GM12878 (cell line): ENCODE measurements around the gene POLR3F. TPM values are rescaled to one million over a fixed set of nuclear protein-coding genes. Genes with fewer than 3 reads are reported as not detected.

Experiments
- ATAC-seq: fragments of 200-7000 bp; cut with Tn5 transposase; 3 replicates; pipeline ENCODE4 v1.9.1; 2020; ENCODE audit warnings: mild to moderate bottlenecking, moderate library complexity
- BruUV-seq: library from RNA; stranded (reverse); fragments of 400-500 nt; replicated peaks from 2 replicates; lab custom pipeline; 2021; lab: Mats Ljungman, UMichigan
- CTCF ChIA-PET: fragments of 300-600 bp; sonication (Branson Sonifier 250); formaldehyde crosslinking; extraction: SDS; loops from one replicate; lab custom pipeline; 2021; ENCODE audit warnings: inconsistent platforms; lab: Yijun Ruan, JAX
- POLR2A ChIA-PET: fragments of 350-600 bp; formaldehyde crosslinking; extraction: SDS; loops from one replicate; lab custom pipeline; 2021; ENCODE audit warnings: inconsistent platforms; lab: Charles Lee
- RAD21 ChIA-PET: fragments of 300-600 bp; sonication (Branson Sonifier 250); formaldehyde crosslinking; loops from one replicate; lab custom pipeline; 2023; ENCODE audit warnings: antibody characterized with exemption; ENCODE audit not compliant: unreplicated experiment; lab: Charles Lee
- SMC1A ChIA-PET: fragments of 300-600 bp; sonication (Branson Sonifier 250); formaldehyde crosslinking; loops from one replicate; lab custom pipeline; 2023; ENCODE audit not compliant: unreplicated experiment, uncharacterized antibody; lab: Charles Lee
- DNase-seq: peaks from one replicate; pipeline ENCODE4 v3.0.0-alpha.2; 2011; ENCODE audit warnings: low read depth, low spot score
- FAIRE-seq: peaks from 3 replicates; lab custom pipeline; 2011; peaks lifted over from hg19 to GRCh38; lab: Jason Lieb, UNC
- H2AFZ ChIP-seq: 2 replicates; pipeline ENCODE4 v1.6.0; 2011; ENCODE audit warnings: low read depth, low read length, control low read depth; ENCODE audit not compliant: control insufficient read depth
- H3K27ac ChIP-seq: 2 replicates; pipeline ENCODE4 v1.5.1; 2011; ENCODE audit warnings: control low read depth; ENCODE audit not compliant: control insufficient read depth, insufficient read depth
- H3K27me3 ChIP-seq, 2 experiments: replicated peaks in 1 of 2; 2 replicates each; pipeline versions ENCODE4 v1.6.0 to v1.6.1; 2011; ENCODE audit warnings: low read length in 1 of 2; ENCODE audit not compliant: control insufficient read depth in 2 of 2, insufficient read depth in 2 of 2
- H3K36me3 ChIP-seq, 2 experiments: 2 replicates each; pipeline ENCODE4 v1.5.1; 2011; ENCODE audit warnings: low read length in 1 of 2; ENCODE audit not compliant: control insufficient read depth in 2 of 2, insufficient read depth in 2 of 2
- H3K4me1 ChIP-seq: 2 replicates; pipeline ENCODE4 v1.6.1; 2011; ENCODE audit warnings: mild to moderate bottlenecking, low read length, moderate library complexity, mixed read lengths; ENCODE audit not compliant: control insufficient read depth, insufficient read depth
- H3K4me2 ChIP-seq: 2 replicates; pipeline ENCODE4 v1.6.0; 2011; ENCODE audit warnings: control low read depth; ENCODE audit not compliant: control insufficient read depth, insufficient read depth
- H3K4me3 ChIP-seq: fragments of 200-600 bp; sonication (generic); 2 replicates; pipeline ENCODE4 v1.5.1; 2016
- H3K79me2 ChIP-seq: 2 replicates; pipeline ENCODE4 v1.6.0; 2011; ENCODE audit warnings: low read length; ENCODE audit not compliant: control insufficient read depth, insufficient read depth
- H3K9ac ChIP-seq: 2 replicates; pipeline ENCODE4 v1.8.0; 2011; ENCODE audit warnings: low read length, control low read depth, mixed read lengths; ENCODE audit not compliant: control insufficient read depth, insufficient read depth
- H3K9me3 ChIP-seq: replicated peaks from 3 replicates; pipeline ENCODE4 v1.5.1; 2011; ENCODE audit warnings: mild to moderate bottlenecking, low read length; ENCODE audit not compliant: control insufficient read depth, insufficient read depth
- H4K20me1 ChIP-seq: 2 replicates; pipeline ENCODE4 v1.6.0; 2011; ENCODE audit not compliant: control insufficient read depth, insufficient read depth
- IKZF2 ChIP-seq, 2 experiments: fragments of 450-650 bp; IDR thresholded peaks; 2 replicates each; pipeline ENCODE4 v1.6.1; 2017; ENCODE audit warnings: mild to moderate bottlenecking in 2 of 2, moderate library complexity in 2 of 2
- KDM1A ChIP-seq: fragments of 200-600 bp; sonication (generic); IDR thresholded peaks from 2 replicates; pipeline ENCODE4 v1.6.1; 2016; ENCODE audit warnings: borderline replicate concordance
- LARP7 ChIP-seq: fragments of 450-650 bp; IDR thresholded peaks from 2 replicates; pipeline ENCODE4 v1.6.1; 2017; ENCODE audit warnings: mild to moderate bottlenecking
- NR2C1 ChIP-seq: fragments of 450-650 bp; IDR thresholded peaks from 2 replicates; pipeline ENCODE4 v1.6.1; 2017; ENCODE audit warnings: antibody characterized with exemption, mild to moderate bottlenecking, moderate library complexity
- NR2C2 ChIP-seq: IDR thresholded peaks from 2 replicates; pipeline ENCODE4 v1.6.1; 2011; ENCODE audit warnings: borderline replicate concordance, low read depth; ENCODE audit not compliant: control insufficient read depth, insufficient read length
- PAX5 ChIP-seq: IDR thresholded peaks from 2 replicates; pipeline ENCODE4 v1.6.1; 2011; ENCODE audit warnings: low read depth, low read length, borderline replicate concordance
- ZNF217 ChIP-seq: fragments of 450-650 bp; IDR thresholded peaks from 2 replicates; pipeline ENCODE4 v1.6.1; 2017; ENCODE audit warnings: antibody characterized with exemption, mild to moderate bottlenecking
- WGBS: methylation state at CpG from one replicate; pipeline ENCODE4 v1.1.6; 2016; ENCODE audit warnings: low lambda C conversion rate; ENCODE audit not compliant: insufficient replicate concordance, insufficient coverage; ENCODE audit errors: missing lambda C conversion rate; 5-methylcytosine and 5-hydroxymethylcytosine counted together
- in situ Hi-C: fragments of 300-500 bp; cut with MboI; formaldehyde crosslinking; loops from 9 replicates; pipeline ENCODE4 v1.14.3; 2018; ENCODE audit warnings: mixed read lengths
- intact Hi-C: fragments of 100-400 bp; cut with micrococcal nuclease; formaldehyde crosslinking; loops from one replicate; pipeline ENCODE4 v1.14.2; 2022; ENCODE audit not compliant: unreplicated experiment
- polyA plus RNA-seq, 11 experiments: library from polyadenylated mRNA; depleted of rRNA in 4 of 11; unstranded in 6 of 11; stranded (reverse) in 5 of 11; fragments of >200 nt; fragmentation: Nextera tagmentation in 4 of 11; fragmentation: Illumina TruSeq in 1 of 11; extraction: Ambion mirVana in 4 of 11; extraction: Trizol in 1 of 11; gene quantifications; 1 replicate in 1 of 11; 2 replicates in 10 of 11; pipeline versions ENCODE4 v1.2.1 to v1.2.3, GENCODE V29; 2011 to 2016; ENCODE audit warnings: inconsistent platforms in 2 of 11, missing spikeins in 2 of 11, low read depth in 1 of 11
- total RNA-seq, 4 experiments: library from RNA; depleted of rRNA in 3 of 4; stranded (reverse); fragments of >200 nt in 3 of 4; fragmentation: Illumina TruSeq in 1 of 4; extraction: Trizol in 1 of 4; gene quantifications; 2 replicates each; pipeline versions ENCODE4 v1.2.1 to v1.2.3, GENCODE V29; 2013 to 2021
- TF ChIP-seq, protein P1 (sequence below): fragments of 450-650 bp; formaldehyde crosslinking; IDR thresholded peaks from 2 replicates; pipeline ENCODE4 v1.4.0; 2020; ENCODE audit warnings: mild to moderate bottlenecking, moderate library complexity
- TF ChIP-seq, protein P2 (sequence below): fragments of 450-650 bp; IDR thresholded peaks from 2 replicates; pipeline ENCODE4 v1.6.1; 2017; ENCODE audit warnings: mild to moderate bottlenecking, low read depth, inconsistent platforms; ENCODE audit not compliant: poor library complexity, severe bottlenecking

The POLR3F gene
- total and polyA plus RNA-seq, 10 of the 15 experiments (the other 5 are each of a cell fraction or from before 2014, with no cell fraction given) = 8.7 to 18.1 (median 12.6) TPM

DNA sequence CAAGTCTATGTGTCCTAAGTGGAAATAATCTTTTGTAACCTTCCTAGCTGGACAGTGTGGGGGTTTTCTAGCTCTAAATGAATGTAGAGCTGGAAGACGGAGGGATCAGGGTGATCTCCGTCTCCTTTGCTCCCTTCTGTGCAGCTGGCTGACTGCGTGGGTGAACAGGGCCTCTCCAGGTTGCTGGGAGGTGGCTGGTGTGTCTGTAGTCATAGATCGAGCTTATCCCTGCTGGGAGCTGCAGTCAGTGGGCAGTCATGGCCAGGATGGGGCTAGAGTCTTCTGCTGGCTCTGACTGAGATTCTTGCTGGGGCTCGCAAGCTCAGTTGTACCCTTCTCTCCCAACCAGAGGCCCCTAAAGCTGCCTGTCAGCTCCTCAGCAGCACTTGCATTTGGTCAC lies 46.9 kb downstream of the POLR3F start:
- Histone ChIP-seq H3K4me3 (no peak overlapping the region), H3K27ac (no peak overlapping the region), H3K36me3 (peaks cover 3 to 29% of the 10 kb centered on the region in 2 experiments), H3K4me1 (no peaks in the 10 kb centered on the region), H3K9ac (no peak overlapping the region), H4K20me1 (no peaks in the 10 kb centered on the region)
- no peak for FAIRE-seq
- in situ Hi-C loops = loop anchor here (25.0 kb wide), 1 partner anchor 1498 kb away; the partner anchor contains the start of gene NAA20
- WGBS = 95% methylated on average over 5 of the region's 5 CpGs
- ChIA-PET POLR2A (no interaction called here), CTCF (interaction anchor here (0.7 to 1.2 kb wide), 3 partner anchors 8 to 37 kb away, joined by 3 to 8 read pairs (median 4); no protein-coding TSS in a partner anchor)
- TF ChIP-seq, protein P1, sequence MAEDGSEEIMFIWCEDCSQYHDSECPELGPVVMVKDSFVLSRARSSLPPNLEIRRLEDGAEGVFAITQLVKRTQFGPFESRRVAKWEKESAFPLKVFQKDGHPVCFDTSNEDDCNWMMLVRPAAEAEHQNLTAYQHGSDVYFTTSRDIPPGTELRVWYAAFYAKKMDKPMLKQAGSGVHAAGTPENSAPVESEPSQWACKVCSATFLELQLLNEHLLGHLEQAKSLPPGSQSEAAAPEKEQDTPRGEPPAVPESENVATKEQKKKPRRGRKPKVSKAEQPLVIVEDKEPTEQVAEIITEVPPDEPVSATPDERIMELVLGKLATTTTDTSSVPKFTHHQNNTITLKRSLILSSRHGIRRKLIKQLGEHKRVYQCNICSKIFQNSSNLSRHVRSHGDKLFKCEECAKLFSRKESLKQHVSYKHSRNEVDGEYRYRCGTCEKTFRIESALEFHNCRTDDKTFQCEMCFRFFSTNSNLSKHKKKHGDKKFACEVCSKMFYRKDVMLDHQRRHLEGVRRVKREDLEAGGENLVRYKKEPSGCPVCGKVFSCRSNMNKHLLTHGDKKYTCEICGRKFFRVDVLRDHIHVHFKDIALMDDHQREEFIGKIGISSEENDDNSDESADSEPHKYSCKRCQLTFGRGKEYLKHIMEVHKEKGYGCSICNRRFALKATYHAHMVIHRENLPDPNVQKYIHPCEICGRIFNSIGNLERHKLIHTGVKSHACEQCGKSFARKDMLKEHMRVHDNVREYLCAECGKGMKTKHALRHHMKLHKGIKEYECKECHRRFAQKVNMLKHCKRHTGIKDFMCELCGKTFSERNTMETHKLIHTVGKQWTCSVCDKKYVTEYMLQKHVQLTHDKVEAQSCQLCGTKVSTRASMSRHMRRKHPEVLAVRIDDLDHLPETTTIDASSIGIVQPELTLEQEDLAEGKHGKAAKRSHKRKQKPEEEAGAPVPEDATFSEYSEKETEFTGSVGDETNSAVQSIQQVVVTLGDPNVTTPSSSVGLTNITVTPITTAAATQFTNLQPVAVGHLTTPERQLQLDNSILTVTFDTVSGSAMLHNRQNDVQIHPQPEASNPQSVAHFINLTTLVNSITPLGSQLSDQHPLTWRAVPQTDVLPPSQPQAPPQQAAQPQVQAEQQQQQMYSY (CRISPR knock-in tag) = no peak
- TF ChIP-seq ZNF217 (no peak), IKZF2 (IDR thresholded peaks at IDR 0.05) (no peak), KDM1A (no peak), PAX5 (no peak), NR2C2 (no peak), LARP7 (no peak), NR2C1 (no peak)
- TF ChIP-seq, protein P2, sequence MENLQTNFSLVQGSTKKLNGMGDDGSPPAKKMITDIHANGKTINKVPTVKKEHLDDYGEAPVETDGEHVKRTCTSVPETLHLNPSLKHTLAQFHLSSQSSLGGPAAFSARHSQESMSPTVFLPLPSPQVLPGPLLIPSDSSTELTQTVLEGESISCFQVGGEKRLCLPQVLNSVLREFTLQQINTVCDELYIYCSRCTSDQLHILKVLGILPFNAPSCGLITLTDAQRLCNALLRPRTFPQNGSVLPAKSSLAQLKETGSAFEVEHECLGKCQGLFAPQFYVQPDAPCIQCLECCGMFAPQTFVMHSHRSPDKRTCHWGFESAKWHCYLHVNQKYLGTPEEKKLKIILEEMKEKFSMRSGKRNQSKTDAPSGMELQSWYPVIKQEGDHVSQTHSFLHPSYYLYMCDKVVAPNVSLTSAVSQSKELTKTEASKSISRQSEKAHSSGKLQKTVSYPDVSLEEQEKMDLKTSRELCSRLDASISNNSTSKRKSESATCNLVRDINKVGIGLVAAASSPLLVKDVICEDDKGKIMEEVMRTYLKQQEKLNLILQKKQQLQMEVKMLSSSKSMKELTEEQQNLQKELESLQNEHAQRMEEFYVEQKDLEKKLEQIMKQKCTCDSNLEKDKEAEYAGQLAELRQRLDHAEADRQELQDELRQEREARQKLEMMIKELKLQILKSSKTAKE = no peak
- TF ChIP-seq, all 136 proteins: peak for 0
- RAD21 ChIA-PET = no interaction called here
- Histone ChIP-seq H3K9me3 (no peaks in the 10 kb centered on the region), H3K79me2 (peaks cover 10% of the 10 kb centered on the region), H3K4me2 (0 out of 2 replicates have a peak overlapping the region, but pooled peaks have one; percentile 19), H3K27me3 (no peaks in the 10 kb centered on the region), H2AFZ (no peak overlapping the region)
- SMC1A ChIA-PET = interaction anchor here (2.7 kb wide), 1 partner anchor 16 kb away, joined by 5 read pairs; no protein-coding TSS in a partner anchor
- intact Hi-C loops = no loop called here
- DNase-seq (no peak), ATAC-seq (peak; percentile 49)
- BruUV-seq = no TSS peak
